ENCODE measurements around the gene PDIA4.
"Not testable (repeated sequence)": the region's sequence is repeated elsewhere in the genome, so short reads cannot be mapped to it uniquely, and the experiment has no call there.

PDIA4 gene, protein sequence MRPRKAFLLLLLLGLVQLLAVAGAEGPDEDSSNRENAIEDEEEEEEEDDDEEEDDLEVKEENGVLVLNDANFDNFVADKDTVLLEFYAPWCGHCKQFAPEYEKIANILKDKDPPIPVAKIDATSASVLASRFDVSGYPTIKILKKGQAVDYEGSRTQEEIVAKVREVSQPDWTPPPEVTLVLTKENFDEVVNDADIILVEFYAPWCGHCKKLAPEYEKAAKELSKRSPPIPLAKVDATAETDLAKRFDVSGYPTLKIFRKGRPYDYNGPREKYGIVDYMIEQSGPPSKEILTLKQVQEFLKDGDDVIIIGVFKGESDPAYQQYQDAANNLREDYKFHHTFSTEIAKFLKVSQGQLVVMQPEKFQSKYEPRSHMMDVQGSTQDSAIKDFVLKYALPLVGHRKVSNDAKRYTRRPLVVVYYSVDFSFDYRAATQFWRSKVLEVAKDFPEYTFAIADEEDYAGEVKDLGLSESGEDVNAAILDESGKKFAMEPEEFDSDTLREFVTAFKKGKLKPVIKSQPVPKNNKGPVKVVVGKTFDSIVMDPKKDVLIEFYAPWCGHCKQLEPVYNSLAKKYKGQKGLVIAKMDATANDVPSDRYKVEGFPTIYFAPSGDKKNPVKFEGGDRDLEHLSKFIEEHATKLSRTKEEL

GRCh38 chr7:149028346-149029109 lies at the start of gene PDIA4:
Gene PDIA4, minus strand, starts transcription at chr7:149028505. Its CDS starts 97 bp downstream, at chr7:149028408.
- peak; percentile 100 for DNase-seq (ENCODE audit: low read depth)

DNA sequence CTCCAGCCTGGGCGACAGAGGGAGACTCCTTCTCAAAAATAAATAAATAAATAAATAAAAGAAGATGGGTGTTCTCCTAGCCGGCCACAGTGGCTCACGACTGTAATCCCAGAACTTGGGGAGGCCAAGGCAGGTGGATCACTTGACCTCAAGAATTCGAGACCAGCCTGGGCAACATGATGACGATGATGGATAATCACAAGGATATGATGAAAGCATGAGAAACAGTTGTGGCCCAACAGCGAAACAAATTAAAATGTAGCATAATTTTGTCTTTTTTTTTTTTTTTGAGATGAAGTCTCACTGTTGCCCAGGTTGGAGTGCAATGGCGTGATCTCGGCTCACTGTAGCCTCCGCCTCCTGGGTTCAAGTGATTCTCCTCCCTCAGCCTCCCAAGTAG lies 49.3 kb upstream of the PDIA4 start:
- no peak for DNase-seq (ENCODE audit: low read depth)

GRCh38 chr7:149075286-149075685 lies 47.0 kb upstream of the PDIA4 start:
- DNase-seq (ENCODE audit: low read depth), result no peak

GRCh38 chr7:149074116-149074885 lies 46.0 kb upstream of the PDIA4 start:
- DNase-seq (ENCODE audit: low read depth), result no peak

DNA sequence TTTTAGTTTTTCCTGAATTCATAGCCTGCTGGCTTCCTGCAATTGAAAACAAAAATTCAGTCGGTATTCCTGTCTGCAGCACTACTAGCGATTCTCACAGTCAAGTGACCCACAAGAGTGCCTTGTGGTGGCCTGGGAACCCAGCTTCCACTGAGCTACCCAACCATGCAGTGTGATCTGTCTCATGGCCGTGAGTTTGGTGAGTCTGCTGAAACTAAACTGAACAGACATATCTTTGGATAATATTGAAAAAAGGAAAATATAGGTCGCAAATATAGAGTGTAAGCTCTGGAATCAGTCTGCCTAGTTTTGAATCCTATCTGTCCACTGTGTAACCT lies 44.1 kb upstream of the PDIA4 start:
- no peak for DNase-seq (ENCODE audit: low read depth)

- peak; percentile 30 for DNase-seq (ENCODE audit: low read depth)
Measured at GRCh38 chr7:149071641-149072437, 43.5 kb upstream of the PDIA4 start.

DNA sequence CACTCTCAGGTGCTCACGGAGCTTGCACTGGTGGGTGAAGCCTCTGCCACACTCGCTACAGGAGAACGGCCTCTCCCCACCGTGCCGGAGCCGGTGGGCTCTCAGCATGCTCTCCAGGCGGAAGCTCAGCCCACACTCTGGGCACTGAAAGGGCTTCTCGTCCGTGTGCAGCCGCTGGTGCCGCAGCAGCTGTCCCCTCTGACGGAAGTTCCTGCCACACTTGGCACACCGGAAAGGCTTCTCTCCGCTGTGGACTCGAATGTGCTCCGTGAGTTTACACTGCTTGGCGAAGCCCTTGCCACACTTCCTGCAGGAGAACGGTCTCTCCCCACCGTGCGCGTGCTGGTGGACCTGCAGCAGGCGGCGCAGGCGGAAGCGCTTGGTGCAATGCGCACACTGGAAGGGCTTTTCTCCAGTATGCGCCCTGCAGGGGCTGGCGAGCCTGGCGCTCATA lies 42.9 kb upstream of the PDIA4 start:
- no peak for DNase-seq (ENCODE audit: low read depth)

DNA sequence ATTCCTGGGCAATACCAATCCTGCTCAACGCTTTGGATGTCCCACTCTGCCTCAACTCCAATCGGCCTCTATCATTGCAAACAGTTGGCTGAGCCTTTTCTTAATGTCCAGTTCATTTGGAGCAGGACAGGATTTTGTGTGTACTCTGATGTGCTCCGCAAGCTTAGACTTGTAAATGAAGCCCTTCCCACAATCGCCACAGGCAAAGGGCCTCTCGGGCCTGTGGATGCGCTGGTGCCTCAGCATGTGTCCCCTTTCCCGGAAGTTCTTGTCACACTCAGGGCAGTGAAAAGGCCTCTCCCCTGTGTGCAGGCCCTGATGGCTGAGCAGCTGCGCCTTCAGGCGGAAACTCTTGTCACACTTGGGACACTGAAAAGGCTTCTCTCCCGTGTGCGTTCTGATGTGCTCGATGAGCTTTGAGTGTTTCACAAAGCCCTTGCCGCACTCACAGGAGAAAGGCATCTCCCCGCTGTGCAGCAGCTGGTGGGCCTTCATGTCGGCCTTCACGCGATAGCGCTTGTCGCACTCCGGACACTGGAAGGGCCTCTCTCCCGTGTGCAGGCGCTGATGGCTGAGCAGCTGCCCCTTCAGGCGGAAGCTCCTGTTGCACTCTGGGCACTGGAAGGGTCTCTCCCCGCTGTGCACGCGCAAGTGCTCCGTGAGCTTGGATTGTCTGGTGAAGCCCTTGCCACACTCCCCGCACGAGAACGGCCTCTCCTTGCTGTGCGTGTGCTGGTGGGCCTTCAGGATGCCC lies 42.2 kb upstream of the PDIA4 start:
- no peak for DNase-seq (ENCODE audit: low read depth)

GRCh38 chr7:149067869-149068268 lies 39.6 kb upstream of the PDIA4 start:
- no peak for DNase-seq (ENCODE audit: low read depth)

GRCh38 chr7:149063476-149063875 lies 35.2 kb upstream of the PDIA4 start:
- no peak for DNase-seq (ENCODE audit: low read depth)

GRCh38 chr7:149062217-149062899 lies 34.1 kb upstream of the PDIA4 start:
- not testable (repeated sequence) for DNase-seq (ENCODE audit: low read depth)

- no peak for DNase-seq (ENCODE audit: low read depth)
Measured at GRCh38 chr7:149060156-149060555, 31.9 kb upstream of the PDIA4 start.

- no peak for DNase-seq (ENCODE audit: low read depth)
Measured at GRCh38 chr7:149053885-149054284, 25.6 kb upstream of the PDIA4 start.

DNA sequence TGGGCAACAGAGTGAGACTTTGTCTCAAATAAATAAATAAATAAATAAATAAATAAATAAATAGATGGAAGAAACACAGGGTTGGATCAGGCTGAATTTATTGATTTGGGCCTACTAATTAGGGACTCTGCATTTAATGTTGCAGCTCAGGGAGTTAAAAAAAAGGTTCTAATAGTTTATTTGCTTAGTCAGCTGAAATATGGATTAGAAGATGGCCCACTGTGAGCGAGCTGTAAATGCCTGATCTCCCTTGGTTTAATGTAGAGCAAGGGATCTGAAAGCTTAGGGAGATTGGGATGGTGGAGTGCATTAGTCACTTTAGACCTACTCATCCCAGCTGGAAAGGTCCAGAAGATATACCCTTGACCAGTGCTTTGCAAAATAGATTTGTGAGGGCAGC lies 25.1 kb upstream of the PDIA4 start:
- no peak for DNase-seq (ENCODE audit: low read depth)

DNA sequence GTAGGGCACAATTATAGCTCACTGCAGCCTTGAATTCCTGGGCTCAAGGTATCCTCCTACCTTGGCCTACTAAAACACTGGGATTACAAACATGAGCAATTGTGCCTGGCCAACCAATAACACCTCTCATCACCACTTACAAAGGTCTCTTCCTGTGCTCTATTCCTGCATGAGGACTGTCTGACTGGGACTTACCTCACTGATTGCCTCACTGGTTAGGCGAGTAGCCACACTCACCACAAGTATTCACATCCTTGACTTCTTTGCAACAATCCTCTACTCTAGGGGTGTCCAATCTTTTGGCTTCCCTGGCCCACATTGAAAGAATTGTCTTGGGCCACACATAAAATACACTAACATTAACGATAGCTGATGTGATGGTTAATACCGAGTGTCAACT lies 22.6 kb upstream of the PDIA4 start:
- DNase-seq (ENCODE audit: low read depth), result no peak

DNA sequence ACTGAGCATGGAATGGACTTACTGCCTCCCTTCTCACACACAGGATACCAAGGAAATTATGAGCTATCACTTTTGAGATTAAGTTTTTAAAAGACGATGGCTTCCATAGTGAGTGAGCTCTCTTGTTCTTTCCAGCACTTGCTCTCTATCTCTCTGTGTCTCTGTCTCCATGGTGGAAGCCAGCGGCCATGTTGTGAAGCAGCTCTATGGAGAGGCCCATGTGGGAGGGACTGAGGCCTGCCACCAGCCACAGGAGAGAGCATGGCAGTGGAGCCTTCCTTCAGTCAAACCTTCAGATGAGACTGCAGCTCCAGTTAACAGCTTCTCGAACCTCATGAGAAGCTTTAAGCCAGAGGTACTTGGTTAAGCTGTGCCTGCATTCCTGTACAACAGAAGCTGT lies 20.5 kb upstream of the PDIA4 start:
- no peak for DNase-seq (ENCODE audit: low read depth)

DNA sequence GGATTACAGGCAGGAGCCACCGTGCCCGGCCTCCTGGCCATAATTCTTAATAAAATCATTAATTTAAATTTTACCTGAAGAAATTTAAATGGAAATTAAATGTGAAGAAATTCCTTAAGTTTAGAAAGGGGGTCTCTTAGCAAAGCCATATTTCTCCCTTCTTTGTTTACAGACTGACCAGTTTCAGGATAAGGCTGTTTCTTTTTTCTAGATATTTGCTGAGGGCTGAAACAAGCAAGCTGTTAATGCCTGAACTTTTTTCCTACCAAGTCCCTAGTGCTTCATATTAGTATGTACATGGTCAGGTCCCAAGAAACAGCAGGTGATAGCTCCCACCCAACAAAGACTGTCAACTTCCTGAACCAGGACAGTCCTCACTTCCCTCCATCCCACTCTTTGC lies 18.1 kb upstream of the PDIA4 start:
- DNase-seq (ENCODE audit: low read depth), result no peak

DNA sequence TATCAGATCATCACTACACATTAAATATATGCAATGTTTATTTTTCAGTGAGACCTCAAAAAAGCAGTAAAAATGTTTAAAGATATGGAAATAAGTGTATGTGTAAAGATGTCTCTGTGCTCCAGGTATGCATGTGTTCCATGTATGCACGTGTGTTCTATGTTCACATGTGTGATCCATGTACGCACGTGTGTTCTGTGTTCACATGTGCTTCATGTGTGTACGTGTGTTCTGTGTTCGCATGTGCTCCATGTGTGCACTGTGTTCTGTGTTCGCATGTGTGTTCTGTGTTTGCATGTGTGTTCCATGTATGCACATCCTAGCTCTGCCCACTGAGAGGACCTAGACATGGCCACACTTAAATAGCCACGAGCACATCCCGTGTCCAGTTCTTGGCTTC lies 15.6 kb upstream of the PDIA4 start:
- DNase-seq (ENCODE audit: low read depth), result no peak

DNA sequence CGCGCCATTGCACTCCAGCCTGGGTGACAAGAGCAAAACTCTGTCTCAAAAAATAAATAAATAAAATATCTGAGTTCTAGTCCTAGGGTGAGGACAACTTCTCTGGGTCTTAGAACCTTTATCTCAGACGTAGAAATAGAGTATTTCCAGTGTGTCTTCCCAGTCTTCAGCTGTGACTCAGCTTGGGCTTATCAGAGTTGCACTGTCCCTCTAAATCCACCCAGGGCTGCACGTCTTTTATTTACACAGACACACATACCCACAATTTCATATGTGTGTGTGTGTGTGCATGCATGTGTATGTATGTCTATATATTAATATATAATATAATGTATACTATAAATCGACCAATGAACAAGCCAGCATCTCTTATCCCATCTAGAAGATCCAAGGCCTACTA lies 13.0 kb upstream of the PDIA4 start:
- DNase-seq (ENCODE audit: low read depth), result no peak

GRCh38 chr7:149038641-149039040 lies 10.3 kb upstream of the PDIA4 start:
- DNase-seq (ENCODE audit: low read depth), result not testable (repeated sequence)
